K562 (cell line): Measurements from ENCODE around the gene MAP1A. TPM values are rescaled to one million over a fixed set of nuclear protein-coding genes. Genes with fewer than 3 reads are reported as not detected.

Experiments
- BHLHE40 ChIP-seq: IDR thresholded peaks from 2 replicates; pipeline ENCODE4 v1.6.1; 2011; ENCODE audit warnings: low read length, improper control_type of control experiment
- CEBPZ ChIP-seq: fragments of 150-350 bp; IDR thresholded peaks from 2 replicates; pipeline ENCODE4 v1.6.1; 2014; ENCODE audit warnings: low read depth, mild to moderate bottlenecking, low read length, borderline replicate concordance
- CLOCK ChIP-seq: fragments of 250-450 bp; sonication (Bioruptor Pico); IDR thresholded peaks from 2 replicates; pipeline ENCODE4 v1.4.0; 2020; ENCODE audit warnings: mild to moderate bottlenecking, moderate library complexity, borderline replicate concordance
- CREM ChIP-seq: IDR thresholded peaks from 2 replicates; pipeline ENCODE4 v1.6.1; 2014; ENCODE audit warnings: antibody characterized with exemption, low read depth
- CTCF ChIP-seq, 3 experiments: IDR thresholded peaks in 2 of 3; conservative IDR thresholded peaks in 1 of 3; 2 replicates each; pipeline ENCODE4 v1.5.1; 2011 to 2012; ENCODE audit warnings: low read length in 3 of 3, mild to moderate bottlenecking in 3 of 3, control low read depth in 2 of 3, improper control_type of control experiment in 1 of 3, inconsistent platforms in 1 of 3, low read depth in 1 of 3, mixed read lengths in 1 of 3, moderate library complexity in 1 of 3; ENCODE audit not compliant: insufficient read depth in 2 of 3
- ELF2 ChIP-seq: fragments of 250-450 bp; sonication (Bioruptor Pico); IDR thresholded peaks from 2 replicates; pipeline ENCODE4 v1.5.0; 2021; ENCODE audit warnings: mild to moderate bottlenecking
- ESRRB ChIP-seq: fragments of 250-450 bp; sonication (Bioruptor Pico); IDR thresholded peaks from 2 replicates; pipeline ENCODE4 v1.5.0; 2020; ENCODE audit warnings: mild to moderate bottlenecking, moderate library complexity, borderline replicate concordance
- FOXK1 ChIP-seq: sonication (generic); formaldehyde crosslinking; IDR thresholded peaks from 2 replicates; pipeline ENCODE4 v1.8.0; 2022; ENCODE audit warnings: missing genetic modification reagents, mild to moderate bottlenecking, borderline replicate concordance
- HIVEP1 ChIP-seq: fragments of 250-450 bp; sonication (Bioruptor Pico); IDR thresholded peaks from 2 replicates; pipeline ENCODE4 v1.4.0; 2020; ENCODE audit warnings: mild to moderate bottlenecking
- KLF1 ChIP-seq: fragments of 450-650 bp; IDR thresholded peaks from 2 replicates; pipeline ENCODE4 v1.6.1; 2016; ENCODE audit warnings: missing genetic modification characterization, missing compliant biosample characterization
- KLF16 ChIP-seq: IDR thresholded peaks from 2 replicates; pipeline ENCODE4 v1.6.1; 2016; ENCODE audit warnings: antibody characterized with exemption
- MCM3 ChIP-seq: fragments of 450-650 bp; IDR thresholded peaks from 2 replicates; pipeline ENCODE4 v1.6.1; 2016
- MED1 ChIP-seq: sonication (generic); formaldehyde crosslinking; IDR thresholded peaks from 2 replicates; pipeline ENCODE4 v1.8.1; 2023; ENCODE audit warnings: missing genetic modification reagents, borderline replicate concordance
- MEF2D ChIP-seq: conservative IDR thresholded peaks from 2 replicates; pipeline ENCODE4 v1.6.1; 2016; ENCODE audit warnings: low read depth, missing genetic modification characterization, missing compliant biosample characterization
- SRSF1 ChIP-seq: fragments of 200-400 bp; formaldehyde crosslinking; IDR thresholded peaks from 2 replicates; pipeline ENCODE4 v1.6.1; 2017; ENCODE audit warnings: mild to moderate bottlenecking, low read depth, low read length, moderate library complexity
- TCFL5 ChIP-seq: fragments of 250-450 bp; sonication (Bioruptor Pico); conservative IDR thresholded peaks from 2 replicates; pipeline ENCODE4 v1.6.1; 2021; ENCODE audit warnings: mild to moderate bottlenecking, moderate library complexity, matching md5 sums
- THRA ChIP-seq: fragments of 450-650 bp; IDR thresholded peaks from 2 replicates; pipeline ENCODE4 v1.6.1; 2017; ENCODE audit warnings: mild to moderate bottlenecking, moderate library complexity
- ZNF354B ChIP-seq: fragments of 250-450 bp; sonication (Bioruptor Pico); IDR thresholded peaks from 2 replicates; pipeline ENCODE4 v1.4.0; 2020
- ZNF444 ChIP-seq: fragments of 250-450 bp; sonication (Bioruptor Pico); IDR thresholded peaks from 2 replicates; pipeline ENCODE4 v1.4.0; 2020; ENCODE audit warnings: mild to moderate bottlenecking, moderate library complexity
- ZNF584 ChIP-seq: fragments of 200-800 bp; sonication (Bioruptor generic); IDR thresholded peaks from 2 replicates; pipeline ENCODE4 v1.6.1; 2016; ENCODE audit warnings: low read depth, mild to moderate bottlenecking, missing genetic modification characterization, missing compliant biosample characterization
- polyA plus RNA-seq, 8 experiments: library from polyadenylated mRNA; depleted of rRNA in 4 of 8; stranded (reverse) in 5 of 8; unstranded in 3 of 8; fragments of >200 nt; fragmentation: Nextera tagmentation in 2 of 8; fragmentation: Illumina TruSeq in 1 of 8; extraction: Ambion mirVana in 2 of 8; extraction: Trizol in 1 of 8; gene quantifications; 2 replicates each; pipeline versions ENCODE4 v1.2.1 to v1.2.3, GENCODE V29; 2011 to 2014; ENCODE audit warnings: inconsistent platforms in 1 of 8, missing spikeins in 1 of 8
- total RNA-seq, 7 experiments: library from RNA; depleted of rRNA in 6 of 7; stranded (reverse); fragments of >200 nt in 6 of 7; fragmentation: Illumina TruSeq in 2 of 7; extraction: Trizol in 2 of 7; gene quantifications; 2 replicates each; pipeline versions ENCODE4 v1.2.1 to v1.2.3, GENCODE V29; 2011 to 2021; ENCODE audit warnings: low replicate concordance in 1 of 7

Gene MAP1A
- total and polyA plus RNA-seq, 9 of the 15 experiments (the other 6 are each of a cell fraction or from before 2014, with no cell fraction given), result 2.0 to 20.3 (median 7.3) TPM

GRCh38 chr15:43469867-43470266 is 47.5 kb upstream of the MAP1A start (continued):
- no peak for TF ChIP-seq THRA
- TF ChIP-seq ELF2 (CRISPR knock-in tag), result no peak
- TF ChIP-seq HIVEP1 (CRISPR knock-in tag), result no peak
- TF ChIP-seq CLOCK (CRISPR knock-in tag), result no peak
- TF ChIP-seq MCM3, result no peak
- no peak for TF ChIP-seq ZNF354B (CRISPR knock-in tag)
- no peak for TF ChIP-seq CEBPZ
- no peak for TF ChIP-seq BHLHE40
- TF ChIP-seq KLF1 (tag), result no peak
- no peak for TF ChIP-seq SRSF1
- TF ChIP-seq ZNF444, result no peak
- TF ChIP-seq KLF16, result 0 out of 2 replicates have a peak, but pooled peaks have one; percentile 34
- TF ChIP-seq MED1, result no peak
- TF ChIP-seq CREM, result peak; percentile 84
- no peak for TF ChIP-seq MEF2D (tag)
- TF ChIP-seq ZNF584 (CRISPR knock-in tag), result peak; percentile 67
- no peak for TF ChIP-seq CTCF (IDR thresholded peaks at IDR 0.05 in 2 of 3, conservative IDR thresholded peaks at IDR 0.05 in 1 of 3; ENCODE audit: insufficient read depth in 2 of 3, low read depth in 1 of 3, low read length in 3 of 3)
- no peak for TF ChIP-seq ESRRB (CRISPR knock-in tag)
- no peak for TF ChIP-seq FOXK1 (CRISPR knock-in tag)
- TF ChIP-seq TCFL5 (CRISPR knock-in tag), result no peak
